Suprapubic skin (tissue), 4 donors: ENCODE results near the gene STXBP1. TPM values are rescaled to one million over a fixed set of nuclear protein-coding genes. Genes with fewer than 3 reads are reported as not detected.
"Not testable (repeated sequence)": the region's sequence is repeated elsewhere in the genome, so short reads cannot be mapped to it uniquely, and the experiment has no call there.

Experiments
- DNase-seq, 2 donors: peaks; one replicate each; pipeline ENCODE4 v3.0.0-alpha.2; 2019; ENCODE audit warnings: low spot score in 2 of 2
- H3K27ac ChIP-seq: fragments of 200-600 bp; sonication (generic); one replicate; pipeline ENCODE4 v1.5.1; 2019
- H3K27me3 ChIP-seq: fragments of 200-600 bp; sonication (generic); one replicate; pipeline ENCODE4 v1.5.1; 2019
- H3K36me3 ChIP-seq: fragments of 200-600 bp; sonication (generic); one replicate; pipeline ENCODE4 v1.5.1; 2019
- H3K4me1 ChIP-seq: fragments of 200-600 bp; sonication (generic); one replicate; pipeline ENCODE4 v1.5.1; 2019
- H3K4me3 ChIP-seq: fragments of 200-600 bp; sonication (generic); one replicate; pipeline ENCODE4 v1.5.1; 2019; ENCODE audit warnings: mild to moderate bottlenecking
- H3K9me3 ChIP-seq: fragments of 200-600 bp; sonication (generic); one replicate; pipeline ENCODE4 v1.5.1; 2019
- CTCF ChIP-seq, 2 donors: fragments of 200-600 bp in 1 of 2; fragments of 450-650 bp in 1 of 2; sonication (generic) in 1 of 2; IDR thresholded peaks; one replicate each; pipeline ENCODE4 v1.5.1; 2016 to 2019; ENCODE audit warnings: antibody characterized with exemption in 2 of 2, mild to moderate bottlenecking in 1 of 2, moderate library complexity in 1 of 2
- EP300 ChIP-seq: sonication (generic); formaldehyde crosslinking; IDR thresholded peaks from one replicate; pipeline ENCODE4 v1.6.1; 2017; ENCODE audit warnings: antibody characterized with exemption
- POLR2A ChIP-seq, 2 donors: fragments of 450-650 bp; IDR thresholded peaks; one replicate each; pipeline ENCODE4 v1.6.1; 2017; ENCODE audit warnings: antibody characterized with exemption in 2 of 2, mild to moderate bottlenecking in 2 of 2, moderate library complexity in 2 of 2
- POLR2AphosphoS5 ChIP-seq, 3 donors: sonication (generic); formaldehyde crosslinking; IDR thresholded peaks; one replicate each; pipeline ENCODE4 v1.6.1; 2017; ENCODE audit warnings: antibody characterized with exemption in 3 of 3
- WGBS: methylation state at CpG from one replicate; pipeline ENCODE4 v1.1.5; 2018; 5-methylcytosine and 5-hydroxymethylcytosine counted together
- total RNA-seq, 4 donors: library from RNA; depleted of rRNA; stranded (reverse); fragments of >200 nt; gene quantifications; one replicate each; pipeline ENCODE4 v1.1.0, GENCODE V29; 2016

Gene STXBP1
- total RNA-seq, 4 donors from 2014 or later = 18.4 to 28.2 (median 24.5) TPM

GRCh38 chr9:127575875-127576778 is 36.0 kb upstream of the STXBP1 start:
- Histone ChIP-seq H3K9me3 (no peaks in the 10 kb centered on the region), H3K27me3 (no peaks in the 10 kb centered on the region), H3K36me3 (no peaks in the 10 kb centered on the region), H3K4me3 (no peak overlapping the region), H3K4me1 (peaks cover 58% of the 10 kb centered on the region), H3K27ac (no peak overlapping the region)
- WGBS = 95% methylated on average over 13 of the region's 13 CpGs
- no peak for DNase-seq
- TF ChIP-seq POLR2AphosphoS5 (IDR thresholded peaks at IDR 0.05) = no peak

GRCh38 chr9:127577194-127577593 is 34.9 kb upstream of the STXBP1 start:
- H3K27me3 ChIP-seq, H3K4me3 ChIP-seq, H3K27ac ChIP-seq, H3K36me3 ChIP-seq, H3K9me3 ChIP-seq, DNase-seq: not testable (repeated sequence)
- 96% methylated on average over 7 of the region's 7 CpGs for whole genome bisulfite sequencing
- H3K4me1 ChIP-seq = peaks cover 57% of the 10 kb centered on the region

GRCh38 chr9:127578627-127578951 is 33.5 kb upstream of the STXBP1 start:
- WGBS = 49% methylated on average over 5 of the region's 5 CpGs
- no peaks in the 10 kb centered on the region for H3K36me3 ChIP-seq
- peak overlapping the region; percentile 27 for H3K4me3 ChIP-seq
- H3K9me3 ChIP-seq = no peaks in the 10 kb centered on the region
- DNase-seq = no peak
- peaks cover 44% of the 10 kb centered on the region for H3K4me1 ChIP-seq
- peak overlapping the region; percentile 93 for H3K27ac ChIP-seq
- H3K27me3 ChIP-seq = no peaks in the 10 kb centered on the region
- TF ChIP-seq EP300 = no peak
- no peak for TF ChIP-seq POLR2A (IDR thresholded peaks at IDR 0.05)
- TF ChIP-seq CTCF (IDR thresholded peaks at IDR 0.05) = no peak
- TF ChIP-seq POLR2AphosphoS5 (IDR thresholded peaks at IDR 0.05) = no peak

GRCh38 chr9:127578952-127579853 is 32.9 kb upstream of the STXBP1 start:
- WGBS = 17% methylated on average over 21 of the region's 21 CpGs
- Histone ChIP-seq H3K27me3 (no peaks in the 10 kb centered on the region), H3K4me3 (peak overlapping the region; percentile 27), H3K9me3 (no peaks in the 10 kb centered on the region), H3K27ac (peak overlapping the region; percentile 93), H3K4me1 (peaks cover 44% of the 10 kb centered on the region), H3K36me3 (no peaks in the 10 kb centered on the region)
- peak; percentile 92 to 95 for DNase-seq
- TF ChIP-seq CTCF (IDR thresholded peaks at IDR 0.05) (peak in 1 of 2 donors; percentile 18), EP300 (no peak), POLR2A (IDR thresholded peaks at IDR 0.05) (no peak), POLR2AphosphoS5 (IDR thresholded peaks at IDR 0.05) (peak in 1 of 3 donors; percentile 31)

GRCh38 chr9:127580366-127580765 is 31.7 kb upstream of the STXBP1 start:
- H3K4me3 ChIP-seq = no peak overlapping the region
- DNase-seq = no peak
- no peak overlapping the region for H3K27ac ChIP-seq

More at GRCh38 chr9:127580366-127580765, 31.7 kb upstream of the STXBP1 start:
- no peak for TF ChIP-seq POLR2A (IDR thresholded peaks at IDR 0.05)
- TF ChIP-seq EP300 = no peak
- no peak for TF ChIP-seq CTCF (IDR thresholded peaks at IDR 0.05)
- no peak for TF ChIP-seq POLR2AphosphoS5 (IDR thresholded peaks at IDR 0.05)
- no peaks in the 10 kb centered on the region for H3K27me3 ChIP-seq
- H3K9me3 ChIP-seq = no peaks in the 10 kb centered on the region
- H3K4me1 ChIP-seq = peaks cover 36% of the 10 kb centered on the region
- WGBS = 84% methylated on average over 8 of the region's 8 CpGs
- no peaks in the 10 kb centered on the region for H3K36me3 ChIP-seq
